Raji (cell line): ENCODE results near the gene ANTXR1.

Experiments used
- POLR2A ChIP-seq: IDR thresholded peaks from 2 replicates; pipeline ENCODE4 v1.6.1; 2011; ENCODE audit warnings: low read depth, low read length, control low read depth; ENCODE audit not compliant: insufficient read depth

ANTXR1 gene

DNA sequence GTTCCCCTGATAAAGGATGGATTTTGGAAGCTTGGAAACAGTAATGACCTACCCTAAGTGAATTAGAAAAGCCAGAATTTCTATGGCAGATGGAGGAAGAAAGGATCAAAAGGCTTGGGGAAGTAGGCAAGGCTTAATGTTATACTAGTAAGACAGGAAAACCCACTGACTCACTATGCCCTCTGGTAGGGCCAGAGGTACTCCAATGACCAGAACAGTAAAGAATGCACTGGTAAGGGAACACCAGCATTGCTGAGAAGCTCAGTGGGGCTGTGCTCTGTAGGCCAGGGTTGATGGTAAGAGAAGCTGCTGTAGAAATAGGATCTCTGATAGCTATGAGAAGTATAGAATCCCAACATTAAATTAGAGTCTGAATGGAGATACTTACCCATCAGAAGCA is 247.7 kb downstream of the ANTXR1 start:
- TF ChIP-seq POLR2A: no peak

DNA sequence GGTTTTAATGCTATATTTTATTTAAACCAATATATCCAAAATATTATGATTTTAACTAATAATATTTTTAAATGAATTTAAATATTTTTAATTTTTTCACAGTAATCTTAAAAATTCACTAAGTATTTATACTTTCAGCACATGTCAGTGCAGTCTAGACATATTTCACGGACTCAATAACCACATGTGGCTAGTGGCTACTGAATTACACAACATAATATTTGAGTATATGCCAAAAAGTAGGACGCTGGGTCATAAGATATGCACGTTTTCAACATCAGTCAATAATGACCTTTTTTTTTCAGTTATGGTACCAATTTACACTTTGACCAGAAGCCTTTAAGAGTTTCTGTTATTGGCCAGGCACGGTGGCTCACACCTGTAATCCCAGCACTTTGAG is 256.4 kb downstream of the ANTXR1 start:
- TF ChIP-seq POLR2A: no peak

DNA sequence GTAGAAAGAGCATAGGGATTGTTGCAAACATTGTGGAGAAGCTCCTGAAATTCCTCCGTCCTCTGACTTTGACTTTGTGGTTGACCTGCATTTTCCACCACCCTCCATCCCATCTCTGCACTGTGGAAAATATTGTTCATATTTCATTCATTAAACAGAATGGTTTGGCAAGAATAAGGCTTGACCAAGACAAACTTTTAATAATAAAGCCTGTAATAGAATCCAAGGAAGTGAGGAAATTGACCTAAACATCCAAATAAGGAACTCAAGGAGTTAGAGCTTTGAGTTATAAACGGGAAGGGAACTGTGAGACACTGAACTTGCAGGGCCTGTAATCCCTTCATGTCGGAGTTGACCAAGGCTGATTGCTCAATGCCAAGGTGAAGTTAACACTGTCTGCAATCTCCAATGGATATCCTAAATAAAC is 258.9 kb downstream of the ANTXR1 start:
- no peak for TF ChIP-seq POLR2A

DNA sequence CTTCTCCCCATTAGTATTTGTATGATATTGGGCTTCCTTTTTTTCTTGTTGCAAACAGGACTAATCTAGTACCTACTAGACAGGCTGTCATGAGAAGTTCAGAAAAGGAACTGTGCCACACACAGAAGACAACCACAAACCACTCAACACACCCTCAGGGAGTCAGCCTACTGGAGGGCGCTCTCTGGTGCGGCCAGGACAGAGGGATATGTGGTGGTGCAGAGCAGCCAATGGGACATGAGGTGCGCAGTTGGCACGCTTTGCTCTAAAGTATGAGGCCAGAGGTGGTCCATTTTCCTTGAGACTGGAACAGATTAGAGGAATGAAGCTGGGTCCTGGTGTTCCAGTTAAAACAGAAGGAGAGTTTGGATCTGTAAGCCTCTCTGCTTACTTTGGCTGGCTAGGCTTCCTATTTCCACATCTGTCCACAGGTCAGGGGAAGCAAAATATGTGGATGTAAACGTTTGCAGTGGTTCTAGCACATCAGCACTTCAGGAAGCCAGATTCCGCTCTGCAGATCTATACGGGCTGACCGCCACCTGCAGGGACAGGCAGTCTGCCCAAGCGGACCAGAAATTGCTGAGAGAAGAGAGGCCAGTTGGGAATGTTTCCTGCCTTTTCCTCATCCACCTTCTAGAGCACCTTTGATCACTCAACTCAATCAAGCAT is 260.0 kb downstream of the ANTXR1 start:
- TF ChIP-seq POLR2A: no peak

DNA sequence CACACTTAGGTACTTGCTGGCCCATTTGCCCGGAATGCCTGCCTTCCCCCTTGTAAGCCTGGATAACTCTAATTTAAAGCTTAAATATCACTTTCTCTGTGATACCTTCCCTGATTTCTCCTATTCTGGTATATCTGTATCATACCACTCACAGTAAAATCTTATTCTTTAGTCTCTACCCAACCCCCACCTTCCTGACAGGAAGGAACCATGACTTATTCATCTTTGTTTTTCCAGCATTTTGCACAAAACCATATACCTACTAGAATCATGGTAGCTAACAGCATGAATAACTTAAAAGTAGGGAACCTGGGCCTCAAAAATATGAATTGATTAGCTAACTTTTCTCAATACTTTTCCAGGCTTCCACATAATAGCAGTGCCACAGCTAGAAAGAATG is 262.5 kb downstream of the ANTXR1 start:
- TF ChIP-seq POLR2A: no peak

DNA sequence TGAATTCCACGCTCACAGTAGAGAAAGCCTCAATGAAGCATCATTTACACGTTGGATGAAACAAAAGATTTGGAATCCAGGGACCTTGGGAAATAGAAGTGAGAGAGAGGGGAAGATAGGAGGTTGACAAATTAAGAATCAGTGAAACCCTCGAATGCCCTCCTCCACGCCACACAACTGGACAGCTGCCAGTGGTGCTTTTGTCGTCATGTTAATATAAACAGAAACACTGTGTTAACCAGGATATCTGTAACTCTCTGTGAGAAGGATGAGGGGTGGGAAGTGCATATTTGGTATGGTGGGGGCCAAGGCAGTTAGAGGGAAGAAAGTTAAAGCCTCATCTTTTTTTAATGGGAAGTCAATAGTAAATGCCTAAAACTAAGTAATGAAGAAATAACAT is 265.4 kb downstream of the ANTXR1 start:
- no peak for TF ChIP-seq POLR2A

DNA sequence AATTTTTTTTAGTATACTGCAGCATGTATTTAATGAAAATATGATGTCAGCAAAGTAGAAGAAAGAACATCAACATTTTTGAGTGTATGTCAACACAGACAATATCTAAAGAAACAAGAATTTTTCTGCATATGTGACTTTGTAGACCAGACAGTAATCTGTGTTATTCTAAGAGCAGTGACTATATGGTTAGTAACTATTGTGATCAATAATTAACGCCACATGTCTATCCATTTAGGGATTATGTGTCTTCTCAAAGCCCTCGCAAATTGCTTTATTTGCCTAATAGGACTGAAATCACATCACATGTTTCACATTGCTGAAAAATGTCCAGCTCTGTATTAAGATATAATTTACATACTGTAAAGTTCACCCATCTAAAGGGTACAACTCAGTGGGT is 266.2 kb downstream of the ANTXR1 start:
- no peak for TF ChIP-seq POLR2A

DNA sequence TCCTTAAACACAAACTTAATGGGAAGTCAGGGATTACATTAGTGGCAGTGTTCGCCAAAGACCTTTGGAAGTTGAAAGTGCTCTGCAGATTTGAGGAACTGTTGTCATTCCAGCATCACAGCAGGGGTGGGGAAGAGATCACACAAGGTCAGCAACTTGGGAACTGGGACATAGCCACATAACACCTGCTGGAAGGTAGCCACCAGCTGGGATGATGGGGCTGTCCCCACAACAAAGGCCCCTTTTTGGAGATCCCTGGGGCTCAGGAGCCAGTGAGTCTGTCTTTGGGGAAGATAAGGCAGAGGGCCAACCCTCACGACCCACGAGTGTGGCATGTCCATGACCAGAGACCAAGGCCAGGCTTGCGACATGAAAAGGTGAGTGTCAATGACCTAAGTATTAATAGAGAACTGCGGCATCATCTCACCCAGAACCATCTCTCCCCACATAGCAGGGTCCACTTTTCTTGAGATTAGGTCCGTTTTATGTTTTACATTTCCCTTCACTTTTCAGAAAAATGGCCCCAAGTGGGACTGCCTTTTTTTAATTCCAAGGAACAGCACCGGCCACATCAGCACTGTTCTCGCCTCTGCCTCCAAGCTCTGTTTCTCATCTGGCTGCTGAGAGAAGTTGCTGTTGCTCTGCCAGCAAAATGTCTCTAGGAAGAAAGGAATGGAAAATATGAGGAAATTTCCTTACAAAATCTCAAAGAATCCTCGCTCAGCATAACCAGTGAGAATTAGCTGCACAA is 267.1 kb downstream of the ANTXR1 start:
- TF ChIP-seq POLR2A: no peak

DNA sequence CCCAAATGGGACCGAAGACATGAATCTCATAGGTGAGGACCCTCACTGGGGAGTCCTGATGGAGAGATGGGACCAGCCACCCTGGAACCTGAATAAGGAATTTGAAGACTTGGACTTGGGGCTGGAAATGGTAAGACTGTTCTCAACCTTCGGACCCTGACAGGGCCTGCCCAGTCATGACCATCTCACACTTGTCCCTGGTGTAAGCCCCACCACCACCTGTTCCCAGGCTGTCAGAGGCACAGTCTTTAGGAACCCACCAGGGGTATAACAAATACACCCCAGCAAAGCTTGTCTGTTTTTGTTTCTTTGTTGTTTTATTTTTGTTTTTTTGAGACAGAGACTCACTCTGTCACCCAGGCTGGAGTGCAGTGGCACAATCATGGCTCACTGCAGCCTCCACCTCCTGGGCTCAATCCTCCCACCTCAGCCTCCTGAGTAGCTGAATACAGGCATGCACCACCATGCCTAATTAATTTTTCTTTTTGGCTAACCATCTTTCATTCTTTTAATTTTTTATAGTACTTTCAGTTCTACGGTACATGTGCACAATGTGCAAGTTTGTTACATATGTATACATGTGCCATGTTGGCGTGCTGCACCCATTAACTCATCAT is 267.9 kb downstream of the ANTXR1 start:
- no peak for TF ChIP-seq POLR2A

DNA sequence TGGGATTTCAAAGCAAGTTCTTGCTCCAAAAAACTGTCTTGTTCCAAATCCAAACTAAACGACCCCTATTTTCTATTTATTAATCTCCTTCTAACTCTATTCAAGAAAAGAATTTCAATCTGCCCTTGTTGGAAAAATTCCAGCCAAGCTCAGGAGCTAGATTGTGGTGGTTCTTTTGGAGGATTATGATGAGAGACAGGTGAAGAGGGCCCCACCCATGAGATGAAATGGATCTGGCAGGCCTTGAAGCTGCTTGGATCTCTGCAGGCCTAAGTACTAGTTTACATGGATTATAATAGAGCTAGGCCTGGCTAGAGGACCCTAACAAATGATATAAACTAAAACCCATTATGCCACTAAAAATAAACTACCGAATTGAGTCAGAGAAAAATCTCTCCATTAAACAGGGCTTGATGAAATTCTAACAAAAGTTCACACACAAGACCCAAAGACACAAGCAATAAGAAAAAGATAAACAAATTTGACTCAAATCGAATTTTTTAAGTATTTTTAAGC is 272.5 kb downstream of the ANTXR1 start:
- TF ChIP-seq POLR2A: no peak

DNA sequence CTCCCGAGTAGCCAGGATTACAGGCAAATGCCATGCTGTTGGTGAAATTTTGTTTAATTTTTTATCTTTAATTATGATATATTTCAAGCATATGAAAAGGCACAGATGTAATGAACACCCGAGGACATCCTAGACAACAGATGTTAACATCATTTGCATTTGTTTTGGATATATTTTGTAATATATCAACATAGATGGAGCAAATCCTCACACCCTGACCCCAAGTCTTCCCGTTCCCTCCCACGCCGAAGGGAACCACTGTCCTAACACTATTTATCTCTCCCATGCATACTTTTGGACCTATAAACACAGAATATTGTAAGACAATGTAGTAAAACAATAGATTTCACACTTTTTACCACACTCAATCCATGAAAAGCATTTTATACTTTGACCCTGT is 274.6 kb downstream of the ANTXR1 start:
- no peak for TF ChIP-seq POLR2A

DNA sequence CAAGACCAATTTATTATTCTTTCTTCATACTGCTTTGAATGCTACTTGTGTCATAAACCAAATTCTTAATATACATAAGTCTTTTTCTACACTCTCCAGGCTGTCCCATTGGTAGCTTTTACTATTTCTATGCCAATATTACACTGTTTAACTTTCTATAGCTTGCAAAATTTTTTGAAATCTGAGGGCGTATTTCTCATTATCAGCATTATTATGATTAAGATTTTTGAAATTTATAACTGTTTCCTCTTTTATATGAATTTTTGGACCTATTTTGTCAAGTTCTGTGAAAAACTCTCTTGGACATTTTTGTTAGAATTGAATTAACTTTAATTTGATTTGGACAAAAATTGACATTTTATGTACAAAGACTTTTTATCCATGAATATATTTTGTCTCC is 275.4 kb downstream of the ANTXR1 start:
- TF ChIP-seq POLR2A: no peak

DNA sequence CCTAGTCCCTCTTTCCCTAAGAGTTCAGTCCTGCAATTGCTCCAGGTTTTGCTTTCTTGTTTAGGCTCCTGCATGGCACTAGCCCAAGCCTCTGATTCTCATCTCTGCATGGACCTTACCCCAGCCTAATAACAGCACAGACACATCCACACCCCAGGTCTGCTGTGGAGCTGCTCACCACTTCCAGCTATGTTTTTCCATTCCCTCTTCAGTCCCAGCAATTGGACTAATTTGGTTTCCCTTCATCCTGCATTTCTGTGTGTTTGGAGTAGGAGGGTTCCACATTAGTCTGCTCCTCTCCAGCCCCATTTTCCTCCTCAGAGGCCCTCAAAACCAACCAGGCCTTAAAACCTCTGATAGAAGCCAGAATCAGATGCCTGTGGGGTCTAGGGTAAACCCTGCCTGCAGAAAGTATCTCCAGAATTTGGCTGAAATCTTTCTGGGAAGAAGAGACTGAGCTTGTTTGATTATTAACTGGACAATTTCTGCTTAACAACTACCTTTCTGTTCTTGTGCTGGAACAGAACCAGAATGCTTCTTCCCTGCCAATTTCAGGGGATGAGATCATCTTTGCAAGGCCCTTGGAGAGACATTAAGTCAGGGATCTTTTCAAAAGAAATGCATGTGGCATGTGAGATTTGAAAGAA is 278.1 kb downstream of the ANTXR1 start:
- TF ChIP-seq POLR2A: no peak

DNA sequence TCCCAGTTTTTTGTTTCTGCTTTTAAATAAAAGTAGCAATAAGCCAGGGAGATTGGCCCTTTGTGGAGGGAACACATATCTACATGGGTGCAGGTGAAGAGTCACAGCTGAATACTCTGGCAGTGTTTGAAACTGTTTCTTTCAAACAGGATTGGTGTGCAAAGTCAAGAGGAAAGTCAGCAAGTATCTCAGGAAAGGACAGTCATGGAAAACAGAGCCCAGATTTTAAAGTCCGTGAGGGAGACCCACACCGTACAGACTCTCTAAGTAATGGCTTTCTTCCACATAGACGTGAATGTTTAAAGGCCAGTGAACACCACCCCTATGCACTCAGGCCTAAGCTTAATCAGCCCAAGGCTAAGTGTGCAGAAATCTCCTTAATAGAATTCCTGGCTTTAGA is 278.7 kb downstream of the ANTXR1 start:
- TF ChIP-seq POLR2A: no peak

DNA sequence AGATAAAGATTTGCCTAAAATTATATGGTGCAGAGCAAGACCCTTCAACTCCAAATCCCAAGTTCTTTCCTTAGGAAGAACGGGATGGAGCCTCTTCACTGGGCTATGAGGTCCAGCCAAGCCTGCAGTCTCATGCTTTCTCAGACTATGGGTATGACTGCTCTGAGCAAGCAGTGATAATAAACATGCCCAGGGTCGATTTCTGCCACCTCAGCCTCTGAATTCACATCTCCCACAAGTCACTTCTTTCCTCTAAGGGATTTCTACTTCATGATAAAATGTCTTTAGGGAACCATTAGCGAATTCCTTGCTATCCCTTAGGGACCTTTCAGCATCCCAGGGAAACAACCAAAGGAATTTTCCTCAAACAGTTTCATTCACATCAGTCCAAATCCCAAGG is 279.3 kb downstream of the ANTXR1 start:
- no peak for TF ChIP-seq POLR2A

DNA sequence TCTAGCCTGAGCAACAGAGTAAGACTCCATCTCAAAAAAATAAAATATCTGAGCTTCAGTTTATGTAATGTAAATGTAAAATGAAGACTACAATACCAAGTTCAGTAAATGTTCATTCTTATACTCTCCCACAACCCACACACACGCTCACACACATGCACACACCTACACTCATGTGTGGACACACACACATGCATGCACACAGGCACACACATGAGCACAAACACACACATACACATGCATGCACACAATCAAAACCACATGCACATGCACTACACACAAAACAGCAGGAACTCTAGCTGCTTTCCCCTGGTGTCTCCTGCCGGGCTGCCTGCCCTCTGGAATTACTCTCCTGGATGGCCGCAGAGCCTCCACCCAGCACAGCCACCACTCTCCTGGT is 283.4 kb downstream of the ANTXR1 start:
- no peak for TF ChIP-seq POLR2A

DNA sequence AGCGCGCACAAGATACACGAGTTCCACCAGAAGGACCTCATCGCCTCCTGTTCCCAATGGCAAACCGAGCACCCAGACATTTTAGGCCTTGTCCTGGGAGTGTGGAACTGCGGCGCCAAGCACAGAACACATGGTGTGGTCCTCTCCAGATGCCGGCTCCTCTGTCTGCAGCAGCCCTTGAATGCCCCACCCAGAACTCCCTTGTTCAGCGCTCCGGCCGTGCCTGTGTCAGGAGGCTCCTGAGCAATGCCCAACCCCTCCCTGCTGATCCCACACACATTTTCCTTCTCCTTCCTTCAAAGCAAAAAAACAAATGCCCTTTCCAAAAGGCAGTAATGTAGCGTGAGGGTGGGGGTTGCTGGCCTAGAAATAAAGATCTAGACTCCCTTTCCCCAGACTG is 284.2 kb downstream of the ANTXR1 start:
- TF ChIP-seq POLR2A: no peak
